UCSD-AML1 (cell line): ENCODE measurements around the gene SYNGR2.
A peak's percentile ranks its signal among the peaks of the same experiment; 100 is the strongest.

ENCODE experiments used
- DNase-seq: peaks from one replicate; lab custom pipeline; 2025; ENCODE audit not compliant: unreplicated experiment; lab: John Stamatoyannopoulos, UW

The SYNGR2 gene

GRCh38 chr17:78142119-78142861, 26.1 kb upstream of the SYNGR2 start:
- DNase-seq, result no peak

- no peak for DNase-seq
Observed at GRCh38 chr17:78143214-78144146, 24.9 kb upstream of the SYNGR2 start.

GRCh38 chr17:78144147-78144719, 24.1 kb upstream of the SYNGR2 start:
- DNase-seq, result peak; percentile 65

- DNase-seq, result no peak
Observed at GRCh38 chr17:78144736-78145641, 23.4 kb upstream of the SYNGR2 start.

- DNase-seq, result no peak
Observed at GRCh38 chr17:78146471-78146869, 21.9 kb upstream of the SYNGR2 start.

- no peak for DNase-seq
Observed at GRCh38 chr17:78146881-78147280, 21.5 kb upstream of the SYNGR2 start.

GRCh38 chr17:78147315-78147998, 20.9 kb upstream of the SYNGR2 start:
- DNase-seq, result no peak

GRCh38 chr17:78148286-78149016, 19.9 kb upstream of the SYNGR2 start:
- no peak for DNase-seq

- DNase-seq, result no peak
Observed at GRCh38 chr17:78151514-78152008, 16.8 kb upstream of the SYNGR2 start.

- DNase-seq, result no peak
Observed at GRCh38 chr17:78154903-78155811, 13.2 kb upstream of the SYNGR2 start.

GRCh38 chr17:78159575-78160158, 8.7 kb upstream of the SYNGR2 start:
- no peak for DNase-seq

GRCh38 chr17:78163881-78164747, 4.3 kb upstream of the SYNGR2 start:
- DNase-seq, result no peak

GRCh38 chr17:78164748-78165607, 3.4 kb upstream of the SYNGR2 start:
- no peak for DNase-seq

GRCh38 chr17:78166416-78166815, 2.0 kb upstream of the SYNGR2 start:
- DNase-seq, result no peak

GRCh38 chr17:78168903-78169793, 767 bp downstream of the SYNGR2 start:
- no peak for DNase-seq
